HG03442 (cell line): ENCODE results near the gene KRTAP5-8.
"Not testable (repeated sequence)": the region's sequence is repeated elsewhere in the genome, so short reads cannot be mapped to it uniquely, and the experiment has no call there.

Experiments used
- ATAC-seq: cut with Tn5 transposase; IDR thresholded peaks from one replicate; pipeline ENCODE4 v1.9.1; 2021; ENCODE audit warnings: mild to moderate bottlenecking, moderate library complexity; ENCODE audit not compliant: unreplicated experiment

KRTAP5-8 gene

GRCh38 chr11:71537977-71538665 is at the start of gene KRTAP5-8:
TSS of gene KRTAP5-8 (plus strand) at chr11:71538025. CDS start at chr11:71538056, 31 bp downstream.
- ATAC-seq = not testable (repeated sequence)

GRCh38 chr11:71488681-71489270 is 49.0 kb upstream of the KRTAP5-8 start:
- ATAC-seq = no peak

- peak; percentile 66 for ATAC-seq
Measured at GRCh38 chr11:71489311-71490043, 48.3 kb upstream of the KRTAP5-8 start.

- ATAC-seq = no peak
Measured at GRCh38 chr11:71490044-71490730, 47.6 kb upstream of the KRTAP5-8 start.

GRCh38 chr11:71490731-71491390 is 47.0 kb upstream of the KRTAP5-8 start:
- ATAC-seq = no peak

GRCh38 chr11:71491531-71491930 is 46.3 kb upstream of the KRTAP5-8 start:
- ATAC-seq = no peak

GRCh38 chr11:71491940-71492339 is 45.9 kb upstream of the KRTAP5-8 start:
- ATAC-seq = no peak

GRCh38 chr11:71495286-71496230 is 42.3 kb upstream of the KRTAP5-8 start:
- no peak for ATAC-seq

GRCh38 chr11:71496421-71496820 is 41.4 kb upstream of the KRTAP5-8 start:
- no peak for ATAC-seq

- no peak for ATAC-seq
Measured at GRCh38 chr11:71498091-71498490, 39.7 kb upstream of the KRTAP5-8 start.

- no peak for ATAC-seq
Measured at GRCh38 chr11:71499125-71499524, 38.7 kb upstream of the KRTAP5-8 start.

- no peak for ATAC-seq
Measured at GRCh38 chr11:71499546-71499945, 38.3 kb upstream of the KRTAP5-8 start.

GRCh38 chr11:71500601-71501021 is 37.2 kb upstream of the KRTAP5-8 start:
- ATAC-seq = no peak

- ATAC-seq = no peak
Measured at GRCh38 chr11:71501071-71501985, 36.5 kb upstream of the KRTAP5-8 start.

- no peak for ATAC-seq
Measured at GRCh38 chr11:71502026-71502425, 35.8 kb upstream of the KRTAP5-8 start.

- no peak for ATAC-seq
Measured at GRCh38 chr11:71502871-71503435, 34.9 kb upstream of the KRTAP5-8 start.

- ATAC-seq = no peak
Measured at GRCh38 chr11:71504531-71504930, 33.3 kb upstream of the KRTAP5-8 start.

GRCh38 chr11:71505001-71505400 is 32.8 kb upstream of the KRTAP5-8 start:
- no peak for ATAC-seq
